HepG2 (cell line): ENCODE results near the gene ZNF816. TPM values are rescaled to one million over a fixed set of nuclear protein-coding genes. Genes with fewer than 3 reads are reported as not detected.

Experiments used
- ATAC-seq: fragments of 200-7000 bp; cut with Tn5 transposase; 3 replicates; pipeline ENCODE4 v1.9.1; 2020; ENCODE audit warnings: mild to moderate bottlenecking, moderate library complexity
- BruUV-seq: library from RNA; stranded (reverse); fragments of 400-500 nt; replicated peaks from 2 replicates; lab custom pipeline; 2021; lab: Mats Ljungman, UMichigan
- CTCF ChIA-PET: fragments of 300-600 bp; formaldehyde crosslinking; extraction: SDS; loops from one replicate; lab custom pipeline; 2021; ENCODE audit warnings: low total read pairs, inconsistent platforms, low intra/inter-chr PET ratio; lab: Yijun Ruan, JAX
- POLR2A ChIA-PET: fragments of 350-600 bp; sonication (Branson Sonifier 250); formaldehyde crosslinking; loops from one replicate; lab custom pipeline; 2020; ENCODE audit warnings: antibody characterized with exemption, inconsistent platforms; lab: Yijun Ruan, JAX
- DNase-seq: peaks from one replicate; pipeline ENCODE4 v3.0.0-alpha.2; 2015; ENCODE audit warnings: low spot score
- FAIRE-seq: peaks from 3 replicates; lab custom pipeline; 2011; peaks lifted over from hg19 to GRCh38; lab: Jason Lieb, UNC
- H2AFZ ChIP-seq: one replicate; pipeline ENCODE4 v1.6.1; 2011; ENCODE audit warnings: low read length, inconsistent platforms
- H3K27ac ChIP-seq: fragments of 300-600 bp; 3 replicates; pipeline ENCODE4 v1.8.0; 2011; ENCODE audit warnings: mixed run types, mild to moderate bottlenecking, mixed read lengths, low read length, inconsistent platforms; ENCODE audit not compliant: insufficient read depth; ENCODE audit errors: extremely low read length
- H3K27me3 ChIP-seq, 2 experiments: fragments of 200-600 bp in 1 of 2; 2 replicates in 1 of 2; 3 replicates in 1 of 2; pipeline versions ENCODE4 v1.6.0 to v1.8.0; 2011; ENCODE audit warnings: low read length in 2 of 2, mild to moderate bottlenecking in 2 of 2, moderate library complexity in 2 of 2, inconsistent platforms in 1 of 2; ENCODE audit not compliant: insufficient read depth in 2 of 2, control insufficient read depth in 1 of 2
- H3K36me3 ChIP-seq, 2 experiments: fragments of 200-600 bp in 1 of 2; replicated peaks in 1 of 2; 2 replicates in 1 of 2; 3 replicates in 1 of 2; pipeline versions ENCODE4 v1.5.1 to v1.8.0; 2011; ENCODE audit warnings: low read length in 2 of 2, inconsistent platforms in 1 of 2; ENCODE audit not compliant: insufficient read depth in 2 of 2, control insufficient read depth in 1 of 2
- H3K4me1 ChIP-seq: 2 replicates; pipeline ENCODE4 v1.5.1; 2012; ENCODE audit warnings: low read length, inconsistent platforms; ENCODE audit not compliant: insufficient read depth
- H3K4me2 ChIP-seq: 2 replicates; pipeline ENCODE4 v1.6.0; 2011; ENCODE audit warnings: low read depth, low read length, inconsistent platforms
- H3K4me3 ChIP-seq, 3 experiments: fragments of 200-600 bp in 1 of 3; sonication (generic), shearing (Covaris generic) in 1 of 3; replicated peaks in 1 of 3; 2 replicates each; pipeline ENCODE4 v1.5.1; 2011 to 2016; ENCODE audit warnings: low read length in 3 of 3, inconsistent platforms in 2 of 3, low read depth in 2 of 3, mild to moderate bottlenecking in 2 of 3, control low read depth in 1 of 3, mixed read lengths in 1 of 3; ENCODE audit not compliant: insufficient read depth in 1 of 3
- H3K79me2 ChIP-seq: one replicate; pipeline ENCODE4 v1.6.1; 2011; ENCODE audit warnings: low read length, inconsistent platforms; ENCODE audit not compliant: insufficient read depth
- H3K9ac ChIP-seq: 2 replicates; pipeline ENCODE4 v1.6.0; 2011; ENCODE audit warnings: mild to moderate bottlenecking, low read depth, low read length, inconsistent platforms; ENCODE audit not compliant: insufficient read depth
- H3K9me3 ChIP-seq: 2 replicates; pipeline ENCODE4 v1.5.1; 2012; ENCODE audit warnings: mild to moderate bottlenecking, low read length
- H4K20me1 ChIP-seq: 2 replicates; pipeline ENCODE4 v1.6.0; 2011; ENCODE audit warnings: inconsistent platforms, mild to moderate bottlenecking, low read length, moderate library complexity; ENCODE audit not compliant: insufficient read depth
- GTF2F1 ChIP-seq: fragments of 150-350 bp; IDR thresholded peaks from 2 replicates; pipeline ENCODE4 v1.6.1; 2014; ENCODE audit warnings: low read length
- IRF2 ChIP-seq: IDR thresholded peaks from 2 replicates; pipeline ENCODE4 v1.6.1; 2018; ENCODE audit warnings: missing genetic modification reagents, missing compliant biosample characterization
- ONECUT2 ChIP-seq: sonication (generic); formaldehyde crosslinking; IDR thresholded peaks from 2 replicates; pipeline ENCODE4 v1.4.0; 2020; ENCODE audit warnings: missing genetic modification reagents
- POGZ ChIP-seq: sonication (generic); formaldehyde crosslinking; IDR thresholded peaks from 2 replicates; pipeline ENCODE4 v1.4.0; 2020; ENCODE audit warnings: mild to moderate bottlenecking, missing genetic modification reagents
- PRPF4 ChIP-seq: fragments of 200-400 bp; formaldehyde crosslinking; IDR thresholded peaks from 2 replicates; pipeline ENCODE4 v1.6.1; 2016; ENCODE audit warnings: low read length, low read depth; ENCODE audit not compliant: poor library complexity, severe bottlenecking
- SP1 ChIP-seq, 2 experiments: fragments of 450-650 bp in 1 of 2; sonication (generic) in 1 of 2; formaldehyde crosslinking in 1 of 2; IDR thresholded peaks; 2 replicates each; pipeline versions ENCODE4 v1.4.0 to v1.6.1; 2016 to 2020; ENCODE audit warnings: missing genetic modification reagents in 1 of 2
- SRY ChIP-seq: sonication (generic); formaldehyde crosslinking; IDR thresholded peaks from 2 replicates; pipeline ENCODE4 v1.8.0; 2022; ENCODE audit warnings: mild to moderate bottlenecking, missing genetic modification reagents
- ZFP41 ChIP-seq: sonication (generic); formaldehyde crosslinking; IDR thresholded peaks from 2 replicates; pipeline ENCODE4 v1.4.0; 2020; ENCODE audit warnings: mild to moderate bottlenecking, missing genetic modification reagents, borderline replicate concordance
- ZFY ChIP-seq: sonication (generic); formaldehyde crosslinking; IDR thresholded peaks from 2 replicates; pipeline ENCODE4 v1.4.0; 2020; ENCODE audit warnings: missing genetic modification reagents
- ZKSCAN1 ChIP-seq: fragments of 150-350 bp; IDR thresholded peaks from 2 replicates; pipeline ENCODE4 v1.6.1; 2014; ENCODE audit warnings: low read length
- ZNF136 ChIP-seq: sonication (generic); formaldehyde crosslinking; IDR thresholded peaks from 2 replicates; pipeline ENCODE4 v1.8.1; 2022; ENCODE audit warnings: low read depth, mild to moderate bottlenecking, moderate library complexity, missing genetic modification reagents
- ZNF280B ChIP-seq: sonication (generic); formaldehyde crosslinking; IDR thresholded peaks from 2 replicates; pipeline ENCODE4 v1.5.0; 2020; ENCODE audit warnings: missing genetic modification reagents, mild to moderate bottlenecking, borderline replicate concordance
- ZNF639 ChIP-seq: conservative IDR thresholded peaks from 2 replicates; pipeline ENCODE4 v1.6.1; 2018; ENCODE audit warnings: missing genetic modification reagents
- WGBS: methylation state at CpG from one replicate; pipeline ENCODE4 v1.1.6; 2017; ENCODE audit warnings: low lambda C conversion rate; 5-methylcytosine and 5-hydroxymethylcytosine counted together
- in situ Hi-C: cut with HindIII; loops from 2 replicates; pipeline ENCODE4 v1.10.0; 2017; ENCODE audit warnings: low pct_unique_long_range_greater_than_20kb; ENCODE audit not compliant: extremely low pct_ligation_motif_present
- intact Hi-C: fragments of 100-400 bp; cut with micrococcal nuclease; formaldehyde crosslinking; loops from one replicate; pipeline ENCODE4 v1.10.0; 2022; ENCODE audit not compliant: unreplicated experiment
- polyA plus RNA-seq, 8 experiments: library from polyadenylated mRNA; depleted of rRNA in 3 of 8; stranded (reverse) in 7 of 8; unstranded in 1 of 8; fragments of >200 nt; fragmentation: Illumina TruSeq in 4 of 8; extraction: Trizol in 4 of 8; gene quantifications; 2 replicates each; pipeline versions ENCODE4 v1.2.1 to v1.2.3, GENCODE V29; 2011 to 2016; ENCODE audit warnings: low read depth in 4 of 8, missing spikeins in 1 of 8, mixed read lengths in 1 of 8; ENCODE audit not compliant: insufficient read depth in 1 of 8
- total RNA-seq, 5 experiments: library from RNA; depleted of rRNA; stranded (reverse); fragments of >200 nt; fragmentation: Illumina TruSeq; extraction: Trizol; gene quantifications; 2 replicates each; pipeline ENCODE4 v1.2.3, GENCODE V29; 2016; ENCODE audit warnings: low read depth in 1 of 5
- TF ChIP-seq, protein P1 (sequence below): sonication (generic); formaldehyde crosslinking; IDR thresholded peaks from 2 replicates; pipeline ENCODE4 v1.4.0; 2020; ENCODE audit warnings: missing genetic modification reagents, mild to moderate bottlenecking, borderline replicate concordance
- TF ChIP-seq, protein P2 (sequence below): sonication (generic); formaldehyde crosslinking; IDR thresholded peaks from 2 replicates; pipeline ENCODE4 v1.8.0; 2022; ENCODE audit warnings: mild to moderate bottlenecking, missing genetic modification reagents, moderate library complexity

The ZNF816 gene
- total and polyA plus RNA-seq, 2 of the 13 experiments (the other 11 are each of a cell fraction or from before 2014, with no cell fraction given), result 5.2 to 14.1 TPM

- intact Hi-C loops (loop anchor here (2.0 kb wide), 1 partner anchor 17 kb away; the partner anchor contains the start of gene ZNF816), in situ Hi-C loops (no loop called here)
- Histone ChIP-seq H4K20me1 (no peaks in the 10 kb centered on the region), H3K4me2 (peak overlapping the region; percentile 82; the same call in 1 of the 2 replicates), H3K9me3 (peaks cover 26% of the 10 kb centered on the region), H3K9ac (peak overlapping the region; percentile 20; the same call in 1 of the 2 replicates), H3K27me3 (no peaks in the 10 kb centered on the region; a peak in 2 of 5 replicates), H3K4me3 (no peak overlapping the region; a peak in 1 of 6 replicates), H3K36me3 (peaks cover 6 to 15% of the 10 kb centered on the region in 2 experiments; a peak in 3 of 5 replicates), H2AFZ (no peak overlapping the region), H3K79me2 (peaks cover 3% of the 10 kb centered on the region), H3K27ac (peak overlapping the region; percentile 90), H3K4me1 (peaks cover 41% of the 10 kb centered on the region)
- ATAC-seq (peak; percentile 8; the same call in 1 of the 3 replicates), FAIRE-seq (no peak), DNase-seq (no peak)
- WGBS, result 83% methylated on average over 24 of the region's 24 CpGs
- BruUV-seq, result no TSS peak
- ChIA-PET POLR2A (no interaction called here), CTCF (no interaction called here)
- TF ChIP-seq SP1 (IDR thresholded peaks at IDR 0.05) (no peak), SP1 (CRISPR knock-in tag; IDR thresholded peaks at IDR 0.05) (no peak), SRY (no peak), ZFP41 (CRISPR knock-in tag) (no peak), POGZ (CRISPR knock-in tag) (no peak), ZNF280B (no peak), IRF2 (CRISPR knock-in tag) (no peak), GTF2F1 (no peak), ZKSCAN1 (no peak), ONECUT2 (CRISPR knock-in tag) (no peak), ZFY (no peak), PRPF4 (no peak), ZNF639 (0 out of 2 replicates have a peak, but pooled peaks have one; percentile 13), ZNF136 (CRISPR knock-in tag) (no peak)
- TF ChIP-seq, protein P1, sequence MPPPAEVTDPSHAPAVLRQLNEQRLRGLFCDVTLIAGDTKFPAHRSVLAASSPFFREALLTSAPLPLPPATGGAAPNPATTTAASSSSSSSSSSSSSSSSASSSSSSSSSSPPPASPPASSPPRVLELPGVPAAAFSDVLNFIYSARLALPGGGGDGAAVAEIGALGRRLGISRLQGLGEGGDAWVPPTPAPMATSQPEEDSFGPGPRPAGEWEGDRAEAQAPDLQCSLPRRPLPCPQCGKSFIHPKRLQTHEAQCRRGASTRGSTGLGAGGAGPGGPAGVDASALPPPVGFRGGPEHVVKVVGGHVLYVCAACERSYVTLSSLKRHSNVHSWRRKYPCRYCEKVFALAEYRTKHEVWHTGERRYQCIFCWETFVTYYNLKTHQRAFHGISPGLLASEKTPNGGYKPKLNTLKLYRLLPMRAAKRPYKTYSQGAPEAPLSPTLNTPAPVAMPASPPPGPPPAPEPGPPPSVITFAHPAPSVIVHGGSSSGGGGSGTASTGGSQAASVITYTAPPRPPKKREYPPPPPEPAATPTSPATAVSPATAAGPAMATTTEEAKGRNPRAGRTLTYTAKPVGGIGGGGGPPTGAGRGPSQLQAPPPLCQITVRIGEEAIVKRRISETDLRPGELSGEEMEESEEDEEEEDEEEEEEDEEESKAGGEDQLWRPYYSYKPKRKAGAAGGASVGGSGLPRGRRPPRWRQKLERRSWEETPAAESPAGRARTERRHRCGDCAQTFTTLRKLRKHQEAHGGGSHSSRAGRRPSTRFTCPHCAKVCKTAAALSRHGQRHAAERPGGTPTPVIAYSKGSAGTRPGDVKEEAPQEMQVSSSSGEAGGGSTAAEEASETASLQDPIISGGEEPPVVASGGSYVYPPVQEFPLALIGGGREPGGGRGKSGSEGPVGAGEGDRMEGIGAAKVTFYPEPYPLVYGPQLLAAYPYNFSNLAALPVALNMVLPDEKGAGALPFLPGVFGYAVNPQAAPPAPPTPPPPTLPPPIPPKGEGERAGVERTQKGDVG (CRISPR knock-in tag), result no peak
- TF ChIP-seq, protein P2, sequence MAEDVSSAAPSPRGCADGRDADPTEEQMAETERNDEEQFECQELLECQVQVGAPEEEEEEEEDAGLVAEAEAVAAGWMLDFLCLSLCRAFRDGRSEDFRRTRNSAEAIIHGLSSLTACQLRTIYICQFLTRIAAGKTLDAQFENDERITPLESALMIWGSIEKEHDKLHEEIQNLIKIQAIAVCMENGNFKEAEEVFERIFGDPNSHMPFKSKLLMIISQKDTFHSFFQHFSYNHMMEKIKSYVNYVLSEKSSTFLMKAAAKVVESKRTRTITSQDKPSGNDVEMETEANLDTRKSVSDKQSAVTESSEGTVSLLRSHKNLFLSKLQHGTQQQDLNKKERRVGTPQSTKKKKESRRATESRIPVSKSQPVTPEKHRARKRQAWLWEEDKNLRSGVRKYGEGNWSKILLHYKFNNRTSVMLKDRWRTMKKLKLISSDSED, result no peak
Observed at GRCh38 chr19:52945652-52946321, 16.9 kb downstream of the ZNF816 start.
